Liver (tissue), 3 donors: Measurements from ENCODE around the gene DNAH17.

ENCODE experiments used
- CTCF ChIP-seq: fragments of 150-350 bp; IDR thresholded peaks from 2 replicates; pipeline ENCODE4 v1.5.1; 2017; ENCODE audit warnings: improper control_type of control experiment, low read depth, low read length; ENCODE audit not compliant: missing input control
- GABPA ChIP-seq, 2 donors: IDR thresholded peaks in 1 of 2; conservative IDR thresholded peaks in 1 of 2; 2 replicates each; pipeline ENCODE4 v1.6.1; 2016; ENCODE audit warnings: antibody characterized with exemption in 2 of 2, mild to moderate bottlenecking in 1 of 2, moderate library complexity in 1 of 2
- HNF4G ChIP-seq: IDR thresholded peaks from 2 replicates; pipeline ENCODE4 v1.6.1; 2016; ENCODE audit warnings: antibody characterized with exemption
- MAX ChIP-seq: IDR thresholded peaks from 2 replicates; pipeline ENCODE4 v1.6.1; 2016; ENCODE audit warnings: antibody characterized with exemption
- SP1 ChIP-seq: IDR thresholded peaks from 2 replicates; pipeline ENCODE4 v1.6.1; 2018; ENCODE audit warnings: antibody characterized with exemption, mild to moderate bottlenecking
- YY1 ChIP-seq: IDR thresholded peaks from 2 replicates; pipeline ENCODE4 v1.6.1; 2016; ENCODE audit warnings: antibody characterized with exemption, mild to moderate bottlenecking
- donor health status: healthy.
- donor health status: healthy.

DNA sequence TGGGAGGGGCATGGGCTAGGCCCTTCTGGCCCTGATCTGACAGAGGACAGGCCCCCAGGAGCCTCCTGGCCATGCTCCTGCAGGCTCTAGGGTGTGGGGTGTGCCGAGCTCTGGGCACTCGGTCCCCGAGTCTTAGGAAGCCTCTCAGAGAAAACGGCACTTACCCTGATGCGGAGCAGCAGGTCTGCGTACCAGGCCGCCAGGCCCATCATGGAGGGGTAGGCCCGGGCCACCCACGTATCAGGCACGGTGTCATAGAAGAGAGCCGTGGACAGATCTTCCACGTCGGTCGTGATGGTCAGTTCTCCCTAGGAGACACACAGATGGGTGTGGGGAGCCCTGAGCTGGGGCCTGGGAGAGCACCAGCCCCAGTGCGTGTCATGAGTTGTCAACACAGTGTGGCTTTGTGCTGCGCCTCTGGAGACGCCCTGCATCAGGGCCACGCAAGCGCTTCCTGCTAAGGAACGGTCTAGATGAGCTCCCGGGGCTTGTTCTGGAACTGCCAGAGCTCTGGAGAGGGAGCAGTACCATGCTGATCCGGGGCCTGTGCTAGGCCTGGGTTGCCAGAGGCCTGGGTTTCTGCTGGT is 150.8 kb downstream of the DNAH17 start:
- TF ChIP-seq CTCF, result no peak
- no peak for TF ChIP-seq GABPA (IDR thresholded peaks at IDR 0.05 in 1 of 2, conservative IDR thresholded peaks at IDR 0.05 in 1 of 2)
- no peak for TF ChIP-seq SP1
- TF ChIP-seq HNF4G, result no peak
- TF ChIP-seq YY1, result no peak
- no peak for TF ChIP-seq MAX
